Activated CD8-positive, alpha-beta T cell treated with anti-CD3 and anti-CD28 coated beads for 36 hours (primary cell): Measurements from ENCODE around the gene TBC1D3I. TPM values are rescaled to one million over a fixed set of nuclear protein-coding genes. Genes with fewer than 3 reads are reported as not detected.
"Not testable (repeated sequence)": the region's sequence is repeated elsewhere in the genome, so short reads cannot be mapped to it uniquely, and the experiment has no call there.

Experiments
- ATAC-seq: fragments of 200-7000 bp; cut with Tn5 transposase; one replicate; pipeline ENCODE4 v1.10.0; 2021; ENCODE audit warnings: mild to moderate bottlenecking, moderate library complexity
- CTCF ChIA-PET: fragments of 350-600 bp; sonication (Branson Sonifier 250); formaldehyde crosslinking; loops from one replicate; lab custom pipeline; 2021; ENCODE audit warnings: antibody characterized with exemption; lab: Charles Lee
- POLR2A ChIA-PET: fragments of 350-600 bp; sonication (Branson Sonifier 250); formaldehyde crosslinking; loops from one replicate; lab custom pipeline; 2021; ENCODE audit warnings: antibody characterized with exemption; lab: Charles Lee
- DNase-seq: peaks from one replicate; pipeline ENCODE4 v3.0.0-alpha.2; 2020
- H3K27ac Mint-ChIP-seq: one replicate; pipeline ENCODE4 v1.8.0; 2021; ENCODE audit warnings: mild to moderate bottlenecking, mixed read lengths
- H3K27me3 Mint-ChIP-seq: one replicate; pipeline ENCODE4 v1.8.0; 2021; ENCODE audit warnings: mixed read lengths
- H3K36me3 Mint-ChIP-seq: one replicate; pipeline ENCODE4 v1.8.0; 2021; ENCODE audit warnings: low read depth, mixed read lengths
- H3K4me1 Mint-ChIP-seq: one replicate; pipeline ENCODE4 v1.8.0; 2021; ENCODE audit warnings: low read depth, mixed read lengths
- H3K4me3 Mint-ChIP-seq: one replicate; pipeline ENCODE4 v1.8.0; 2021; ENCODE audit warnings: mild to moderate bottlenecking, moderate library complexity, mixed read lengths
- H3K9me3 Mint-ChIP-seq: one replicate; pipeline ENCODE4 v1.8.0; 2021; ENCODE audit warnings: mixed read lengths
- intact Hi-C: fragments of 100-400 bp; cut with micrococcal nuclease; formaldehyde crosslinking; loops from one replicate; pipeline ENCODE4 v1.10.0; 2022
- total RNA-seq, 2 experiments: library from RNA; stranded (reverse); gene quantifications; one replicate each; pipeline ENCODE4 v1.2.3, GENCODE V29; 2021
- TF ChIP-seq, protein P1 (sequence below): fragments of 200-600 bp; IDR thresholded peaks from one replicate; pipeline ENCODE4 v1.8.0; 2022; ENCODE audit warnings: antibody characterized with exemption, mild to moderate bottlenecking

The TBC1D3I gene
- total RNA-seq, 2 experiments from 2014 or later, result 0.38 to 0.45 TPM

DNA sequence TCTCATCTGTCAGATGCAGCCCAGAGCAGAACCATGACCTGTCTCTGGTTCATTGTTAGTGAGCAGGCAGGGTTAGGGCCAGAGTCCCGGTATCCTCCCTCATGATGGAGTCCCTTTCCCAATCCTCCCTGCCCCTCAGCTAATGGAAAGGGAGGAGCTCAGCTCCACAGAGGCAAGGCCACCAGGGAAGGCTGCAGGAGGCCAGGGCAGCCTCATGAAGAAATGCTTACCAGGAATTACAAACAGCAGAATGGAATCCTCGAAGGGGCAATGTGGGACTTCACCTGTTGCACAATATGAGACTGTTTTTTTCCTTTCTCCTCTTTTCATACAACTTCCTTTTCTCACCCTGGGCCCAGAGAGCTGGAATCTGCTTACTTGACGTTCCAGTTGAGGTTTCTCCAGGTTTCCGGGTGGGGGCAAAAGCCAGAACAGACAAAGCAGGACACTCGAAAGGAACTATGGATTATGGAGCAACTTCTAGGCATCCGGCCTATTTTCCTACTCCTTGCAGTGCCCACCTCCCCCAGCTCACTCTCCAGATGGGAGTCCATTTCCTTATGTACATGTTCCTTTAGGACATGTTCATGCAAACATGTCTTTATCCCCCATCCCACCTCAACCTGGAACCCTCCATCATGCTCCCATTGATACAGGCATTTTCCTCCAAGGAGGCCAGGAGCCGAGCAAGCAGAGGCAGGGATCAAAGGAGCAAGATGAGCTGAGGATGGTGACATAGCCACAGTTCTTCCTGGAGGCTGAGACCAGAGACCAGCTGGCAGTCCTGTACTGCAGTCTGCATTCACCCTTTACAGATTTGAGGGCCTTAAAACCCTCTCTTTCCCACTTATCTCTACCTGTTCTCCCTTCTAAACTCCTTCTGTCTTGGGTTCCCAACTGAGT, 48.7 kb downstream of the TBC1D3I start:
- H3K27me3 Mint-ChIP-seq, H3K4me3 Mint-ChIP-seq, DNase-seq, H3K27ac Mint-ChIP-seq, ATAC-seq, CTCF ChIA-PET, POLR2A ChIA-PET, H3K36me3 Mint-ChIP-seq, intact Hi-C loops: not testable (repeated sequence)
- H3K4me1 Mint-ChIP-seq, result peaks cover 11% of the 10 kb centered on the region
- H3K9me3 Mint-ChIP-seq, result peaks cover 11% of the 10 kb centered on the region

DNA sequence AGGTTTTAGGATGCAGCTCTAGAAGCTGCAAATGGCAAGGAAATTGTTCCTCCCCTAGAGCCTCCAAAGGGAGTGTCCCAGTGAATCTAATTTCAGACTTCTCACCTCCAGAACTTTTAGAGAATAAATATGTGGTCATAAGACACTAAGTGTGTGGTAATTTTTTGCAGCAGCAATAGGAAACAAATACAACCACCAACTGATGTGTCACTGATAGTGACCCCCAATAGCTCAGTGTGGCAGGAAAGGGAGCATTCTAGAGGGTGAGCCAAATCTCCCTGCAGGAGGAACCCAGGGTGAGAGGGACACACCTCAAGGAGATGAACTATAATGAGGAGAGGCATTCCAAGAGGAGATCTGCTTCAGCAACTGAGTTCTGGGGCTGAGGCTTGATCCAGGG, 49.5 kb downstream of the TBC1D3I start:
- peaks cover 11% of the 10 kb centered on the region for H3K9me3 Mint-ChIP-seq
- POLR2A ChIA-PET, result no interaction called here
- CTCF ChIA-PET, result no interaction called here
- H3K27ac Mint-ChIP-seq, result no peak overlapping the region
- H3K36me3 Mint-ChIP-seq, result no peaks in the 10 kb centered on the region
- peaks cover 10% of the 10 kb centered on the region for H3K27me3 Mint-ChIP-seq
- no peak for ATAC-seq
- H3K4me1 Mint-ChIP-seq, result peaks cover 14% of the 10 kb centered on the region
- H3K4me3 Mint-ChIP-seq, result no peak overlapping the region
- intact Hi-C loops, result no loop called here
- DNase-seq, result no peak
- TF ChIP-seq, protein P1, sequence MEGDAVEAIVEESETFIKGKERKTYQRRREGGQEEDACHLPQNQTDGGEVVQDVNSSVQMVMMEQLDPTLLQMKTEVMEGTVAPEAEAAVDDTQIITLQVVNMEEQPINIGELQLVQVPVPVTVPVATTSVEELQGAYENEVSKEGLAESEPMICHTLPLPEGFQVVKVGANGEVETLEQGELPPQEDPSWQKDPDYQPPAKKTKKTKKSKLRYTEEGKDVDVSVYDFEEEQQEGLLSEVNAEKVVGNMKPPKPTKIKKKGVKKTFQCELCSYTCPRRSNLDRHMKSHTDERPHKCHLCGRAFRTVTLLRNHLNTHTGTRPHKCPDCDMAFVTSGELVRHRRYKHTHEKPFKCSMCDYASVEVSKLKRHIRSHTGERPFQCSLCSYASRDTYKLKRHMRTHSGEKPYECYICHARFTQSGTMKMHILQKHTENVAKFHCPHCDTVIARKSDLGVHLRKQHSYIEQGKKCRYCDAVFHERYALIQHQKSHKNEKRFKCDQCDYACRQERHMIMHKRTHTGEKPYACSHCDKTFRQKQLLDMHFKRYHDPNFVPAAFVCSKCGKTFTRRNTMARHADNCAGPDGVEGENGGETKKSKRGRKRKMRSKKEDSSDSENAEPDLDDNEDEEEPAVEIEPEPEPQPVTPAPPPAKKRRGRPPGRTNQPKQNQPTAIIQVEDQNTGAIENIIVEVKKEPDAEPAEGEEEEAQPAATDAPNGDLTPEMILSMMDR, result no peak

DNA sequence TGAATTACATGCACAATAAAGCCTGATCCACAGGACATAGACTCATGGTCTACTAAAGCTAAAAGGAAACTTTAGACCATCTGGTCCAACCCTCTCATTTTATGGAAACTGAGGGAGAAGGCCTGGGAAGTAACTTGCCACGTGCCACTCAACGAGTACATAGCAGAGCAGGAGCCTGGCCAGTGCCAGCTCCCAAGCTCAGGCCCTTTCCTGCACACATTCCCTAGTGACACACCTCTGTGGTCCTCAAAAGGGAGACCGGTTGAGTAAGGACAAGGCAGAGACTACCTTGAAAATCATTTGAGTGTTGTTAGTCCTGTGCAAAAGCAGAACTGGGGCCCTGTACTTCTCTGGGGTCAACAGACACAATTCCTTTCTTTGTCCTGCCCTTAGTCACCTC, 50.7 kb downstream of the TBC1D3I start:
- CTCF ChIA-PET, result no interaction called here
- peaks cover 10% of the 10 kb centered on the region for H3K27me3 Mint-ChIP-seq
- H3K4me3 Mint-ChIP-seq, result no peak overlapping the region
- no peaks in the 10 kb centered on the region for H3K36me3 Mint-ChIP-seq
- peaks cover 7% of the 10 kb centered on the region for H3K9me3 Mint-ChIP-seq
- POLR2A ChIA-PET, result interaction anchor here (0.6 kb wide), 2 partner anchors 235 to 530 kb away, joined by 3 read pairs; no protein-coding TSS in a partner anchor
- TF ChIP-seq, protein P1, result no peak
- no peak overlapping the region for H3K27ac Mint-ChIP-seq
- intact Hi-C loops, result no loop called here
- DNase-seq (no peak), ATAC-seq (no peak)
- H3K4me1 Mint-ChIP-seq, result peaks cover 14% of the 10 kb centered on the region

DNA sequence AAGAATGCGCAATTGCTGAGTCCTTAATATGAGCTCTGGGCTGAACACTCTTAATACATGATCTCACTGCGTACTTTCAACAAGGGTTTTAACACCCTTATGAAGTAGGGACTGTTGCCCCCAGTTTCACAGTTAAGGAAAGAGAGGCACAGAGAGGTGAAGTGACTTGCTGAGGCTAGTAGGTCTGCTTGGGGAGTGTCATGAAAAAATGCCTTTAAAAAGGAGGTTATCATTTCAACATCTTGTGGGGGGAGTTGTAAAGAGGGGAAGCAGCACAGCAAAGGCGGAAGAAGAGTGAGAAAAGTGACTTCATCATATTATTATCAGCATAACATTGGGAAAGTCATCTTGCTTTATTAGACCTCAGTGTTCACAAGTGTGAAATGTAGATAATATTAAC, 51.4 kb downstream of the TBC1D3I start:
- CTCF ChIA-PET, result no interaction called here
- H3K36me3 Mint-ChIP-seq, result no peaks in the 10 kb centered on the region
- intact Hi-C loops, result no loop called here
- peaks cover 14% of the 10 kb centered on the region for H3K4me1 Mint-ChIP-seq
- peak overlapping the region; percentile 75 for H3K4me3 Mint-ChIP-seq
- peak overlapping the region; percentile 30 for H3K27ac Mint-ChIP-seq
- peaks cover 4% of the 10 kb centered on the region for H3K9me3 Mint-ChIP-seq
- POLR2A ChIA-PET, result no interaction called here
- DNase-seq, result no peak
- TF ChIP-seq, protein P1, result no peak
- peaks cover 10% of the 10 kb centered on the region for H3K27me3 Mint-ChIP-seq
- ATAC-seq, result no peak

DNA sequence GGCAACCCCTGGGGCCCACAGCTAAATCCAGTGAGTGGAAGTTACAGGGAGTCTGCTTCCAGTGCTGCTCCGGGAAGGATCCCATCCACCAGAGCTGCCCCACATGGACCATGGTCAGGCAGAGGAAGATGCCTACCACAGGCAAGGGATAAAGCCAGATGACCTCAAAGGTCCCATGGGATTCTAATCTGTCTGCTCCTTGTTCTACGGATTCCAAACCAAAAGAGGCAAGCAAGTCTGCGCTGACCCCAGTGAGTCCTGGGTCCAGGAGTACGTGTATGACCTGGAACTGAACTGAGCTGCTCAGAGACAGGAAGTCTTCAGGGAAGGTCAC, 52.1 kb downstream of the TBC1D3I start:
- DNase-seq (no peak), ATAC-seq (no peak)
- TF ChIP-seq, protein P1, result no peak
- ChIA-PET CTCF (no interaction called here), POLR2A (interaction anchor here (0.8 kb wide), 1 partner anchor 16 kb away, joined by 3 read pairs; no protein-coding TSS in a partner anchor)
- Mint-ChIP-seq H3K36me3 (no peaks in the 10 kb centered on the region), H3K4me3 (peak overlapping the region; percentile 75), H3K9me3 (no peaks in the 10 kb centered on the region), H3K27ac (peak overlapping the region; percentile 86), H3K4me1 (peaks cover 16% of the 10 kb centered on the region), H3K27me3 (peaks cover 11% of the 10 kb centered on the region)
- intact Hi-C loops, result no loop called here

DNA sequence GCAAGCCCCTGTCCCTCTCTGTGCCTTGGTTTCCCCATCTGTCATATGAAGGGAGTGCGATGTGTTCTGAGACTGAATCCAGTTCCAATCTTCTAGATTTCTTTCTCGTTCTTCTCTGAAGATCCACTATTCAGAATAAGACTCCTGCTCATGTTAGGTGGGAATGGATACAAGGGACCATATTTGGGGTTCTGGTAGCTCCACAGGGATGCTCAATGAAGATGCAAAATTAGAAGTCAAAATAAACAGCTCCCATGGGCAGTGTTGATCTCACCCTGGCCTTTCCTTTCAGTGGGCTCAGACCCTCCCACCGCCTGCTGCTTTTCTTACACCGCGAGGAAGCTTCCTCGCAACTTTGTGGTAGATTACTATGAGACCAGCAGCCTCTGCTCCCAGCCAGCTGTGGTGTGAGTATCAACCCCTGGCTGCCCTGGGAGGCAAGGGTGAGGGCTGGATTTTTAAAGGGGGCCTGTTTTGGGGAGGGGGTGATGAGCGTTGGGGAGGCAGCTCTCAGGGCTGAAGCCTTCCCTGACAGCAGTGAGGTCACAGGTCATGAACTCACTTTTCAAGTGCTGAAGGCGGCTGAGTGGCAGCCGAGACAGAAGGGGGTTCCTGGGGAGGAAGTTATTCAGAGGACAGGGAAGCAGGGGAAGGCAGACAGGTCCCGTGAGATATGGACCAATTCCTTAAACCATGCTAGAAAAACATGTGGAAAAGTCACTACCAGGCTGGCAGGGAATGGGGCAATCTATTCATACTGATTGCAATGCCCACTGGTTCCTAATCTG, 52.7 kb downstream of the TBC1D3I start:
- H3K27ac Mint-ChIP-seq, result peak overlapping the region; percentile 86

DNA sequence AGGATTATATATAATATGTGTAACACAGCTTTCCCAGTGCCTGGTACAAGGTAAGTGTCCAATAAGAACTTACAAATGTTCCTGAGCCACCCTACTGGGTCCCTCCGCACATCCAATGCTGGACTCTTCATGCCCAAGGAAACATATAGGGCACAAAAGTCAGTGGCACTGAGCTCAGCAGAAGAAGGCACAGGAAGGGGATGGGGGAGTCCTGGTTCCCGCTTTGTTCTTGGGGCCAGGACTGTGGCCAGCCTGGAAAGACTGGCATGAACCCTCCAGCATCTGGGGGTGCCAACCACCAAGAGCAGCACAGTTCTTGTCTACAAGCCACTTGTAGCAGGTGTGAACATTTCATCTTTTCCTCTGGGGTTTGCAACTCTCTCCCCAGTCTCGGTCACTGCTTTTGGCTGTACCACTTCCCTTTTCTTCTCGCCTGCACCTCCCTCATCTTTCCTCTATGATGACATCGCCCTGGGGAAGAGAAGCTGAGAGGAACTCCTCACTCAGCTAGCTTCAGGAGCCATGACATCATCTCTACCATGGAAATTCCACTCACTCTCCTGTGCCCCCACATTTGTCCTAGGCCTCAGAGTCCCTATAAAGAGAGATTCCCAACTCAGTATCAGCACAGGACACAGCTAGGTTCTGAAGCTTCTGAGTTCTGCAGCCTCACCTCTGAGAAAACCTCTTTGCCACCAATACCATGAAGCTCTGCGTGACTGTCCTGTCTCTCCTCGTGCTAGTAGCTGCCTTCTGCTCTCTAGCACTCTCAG, 53.7 kb downstream of the TBC1D3I start, which contains the start of gene CCL4L2:
Gene CCL4L2 (plus strand): TSS at position 625 of the 773 bp plus-strand sequence.
- Mint-ChIP-seq H3K27me3 (peaks cover 11% of the 10 kb centered on the region), H3K27ac (peak within 1 kb of the TSS; percentile 86), H3K4me1 (peaks cover 31% of the 10 kb centered on the region), H3K4me3 (peak within 1 kb of the TSS; percentile 75)
- H3K36me3 Mint-ChIP-seq, intact Hi-C loops, POLR2A ChIA-PET, DNase-seq, H3K9me3 Mint-ChIP-seq: not testable (repeated sequence)
- CTCF ChIA-PET, result interaction anchor here (1.2 kb wide), 1 partner anchor 13 kb away, joined by 4 read pairs; no protein-coding TSS in a partner anchor
- peak; percentile 51 for ATAC-seq

More for the DNA sequence above, 52.7 kb downstream of the TBC1D3I start:
- H3K9me3 Mint-ChIP-seq, intact Hi-C loops, H3K36me3 Mint-ChIP-seq, DNase-seq: not testable (repeated sequence)
- POLR2A ChIA-PET, result interaction anchor here (0.8 kb wide), 1 partner anchor 16 kb away, joined by 3 read pairs; no protein-coding TSS in a partner anchor
- H3K4me1 Mint-ChIP-seq, result peaks cover 21% of the 10 kb centered on the region
- ATAC-seq, result peak; percentile 31
- CTCF ChIA-PET, result interaction anchor here (1.2 kb wide), 1 partner anchor 14 kb away, joined by 4 read pairs; no protein-coding TSS in a partner anchor
- H3K4me3 Mint-ChIP-seq, result peak overlapping the region; percentile 75
- H3K27me3 Mint-ChIP-seq, result peaks cover 11% of the 10 kb centered on the region
